Measurements from ENCODE around the gene ARL3.
A peak's percentile ranks its signal among the peaks of the same experiment; 100 is the strongest.

Gene ARL3

GRCh38 chr10:102641880-102642735 is 72.1 kb downstream of the ARL3 start:
- DNase-seq (ENCODE audit: low read depth in 2 of 3, low spot score in 1 of 3), result peak; percentile 93 to 98 (median 95)

- no peak for DNase-seq (ENCODE audit: low read depth in 2 of 3, low spot score in 1 of 3)
These were observed 72.8 kb downstream of the ARL3 start for GRCh38 chr10:102641402-102641801.

GRCh38 chr10:102639537-102639936 is 74.7 kb downstream of the ARL3 start:
- no peak for DNase-seq (ENCODE audit: low read depth in 2 of 3, low spot score in 1 of 3)

GRCh38 chr10:102635377-102635776 is 78.8 kb downstream of the ARL3 start:
- no peak for DNase-seq (ENCODE audit: low read depth in 2 of 3, low spot score in 1 of 3)

- DNase-seq (ENCODE audit: low read depth in 2 of 3, low spot score in 1 of 3), result no peak
These were observed 79.5 kb downstream of the ARL3 start for GRCh38 chr10:102634686-102635085.

GRCh38 chr10:102633848-102634247 is 80.3 kb downstream of the ARL3 start:
- no peak for DNase-seq (ENCODE audit: low read depth in 2 of 3, low spot score in 1 of 3)

GRCh38 chr10:102633287-102633686 is 80.9 kb downstream of the ARL3 start:
- no peak for DNase-seq (ENCODE audit: low read depth in 2 of 3, low spot score in 1 of 3)

- no peak for DNase-seq (ENCODE audit: low read depth in 2 of 3, low spot score in 1 of 3)
These were observed 81.6 kb downstream of the ARL3 start for GRCh38 chr10:102632394-102633111.

- DNase-seq (ENCODE audit: low read depth in 2 of 3, low spot score in 1 of 3), result no peak
These were observed 82.4 kb downstream of the ARL3 start for GRCh38 chr10:102631525-102632393.

- no peak for DNase-seq (ENCODE audit: low read depth in 2 of 3, low spot score in 1 of 3)
These were observed 83.5 kb downstream of the ARL3 start for GRCh38 chr10:102630663-102631062.

GRCh38 chr10:102629661-102630614 is 84.3 kb downstream of the ARL3 start:
- no peak for DNase-seq (ENCODE audit: low read depth in 2 of 3, low spot score in 1 of 3)

GRCh38 chr10:102628451-102628911 is 85.7 kb downstream of the ARL3 start:
- no peak for DNase-seq (ENCODE audit: low read depth in 2 of 3, low spot score in 1 of 3)

- no peak for DNase-seq (ENCODE audit: low read depth in 2 of 3, low spot score in 1 of 3)
These were observed 86.4 kb downstream of the ARL3 start for GRCh38 chr10:102627736-102628293.

- DNase-seq (ENCODE audit: low read depth in 2 of 3, low spot score in 1 of 3), result no peak
These were observed 86.9 kb downstream of the ARL3 start for GRCh38 chr10:102627291-102627735.

GRCh38 chr10:102626026-102626685 is 88.0 kb downstream of the ARL3 start:
- DNase-seq (ENCODE audit: low read depth in 2 of 3, low spot score in 1 of 3), result no peak

GRCh38 chr10:102624751-102625645 is 89.2 kb downstream of the ARL3 start:
- no peak for DNase-seq (ENCODE audit: low read depth in 2 of 3, low spot score in 1 of 3)

- no peak for DNase-seq (ENCODE audit: low read depth in 2 of 3, low spot score in 1 of 3)
These were observed 90.1 kb downstream of the ARL3 start for GRCh38 chr10:102624094-102624493.

All from stimulated activated CD4-positive, alpha-beta T cell treated with anti-CD3 and anti-CD28 coated beads, Interleukin-12 subunit alpha, Interleukin-12 subunit beta, amount 100 ng/mL, for 48 hours (primary cell).